Ovary (tissue), 3 donors: ENCODE measurements around the gene FAM83E.

Experiments used
- EP300 ChIP-seq: sonication (generic); formaldehyde crosslinking; IDR thresholded peaks from one replicate; pipeline ENCODE4 v1.6.1; 2017; ENCODE audit warnings: antibody characterized with exemption
- POLR2A ChIP-seq: fragments of 450-650 bp; IDR thresholded peaks from one replicate; pipeline ENCODE4 v1.6.1; 2017; ENCODE audit warnings: antibody characterized with exemption, mild to moderate bottlenecking, moderate library complexity
- TF ChIP-seq, protein P1 (sequence below), 3 donors: fragments of 450-650 bp in 2 of 3; fragments of 200-600 bp in 1 of 3; IDR thresholded peaks; one replicate each; pipeline versions ENCODE4 v1.5.1 to v1.8.0; 2016 to 2022; ENCODE audit warnings: antibody characterized with exemption in 3 of 3, mild to moderate bottlenecking in 1 of 3
- donor health status: DM: no; HTN: no; CAD: no.

DNA sequence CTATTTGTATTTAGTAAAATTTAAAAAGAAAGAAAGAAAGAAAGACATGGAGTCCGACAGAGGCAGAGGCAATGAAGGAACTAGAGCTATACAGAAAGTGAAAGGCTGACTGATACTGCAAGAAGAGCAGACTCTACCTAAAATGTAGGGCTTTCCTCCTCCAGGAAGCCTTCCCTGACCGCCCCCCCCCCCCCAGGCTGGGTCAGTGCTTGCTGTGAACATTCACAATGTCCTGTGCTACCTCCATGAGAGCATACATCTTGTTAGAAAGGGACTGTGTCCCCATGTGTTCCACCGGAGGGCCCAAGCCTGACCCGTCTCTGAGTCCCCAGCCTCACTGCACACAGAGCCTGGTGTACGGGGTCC, 36.8 kb upstream of the FAM83E start:
- TF ChIP-seq, protein P1, sequence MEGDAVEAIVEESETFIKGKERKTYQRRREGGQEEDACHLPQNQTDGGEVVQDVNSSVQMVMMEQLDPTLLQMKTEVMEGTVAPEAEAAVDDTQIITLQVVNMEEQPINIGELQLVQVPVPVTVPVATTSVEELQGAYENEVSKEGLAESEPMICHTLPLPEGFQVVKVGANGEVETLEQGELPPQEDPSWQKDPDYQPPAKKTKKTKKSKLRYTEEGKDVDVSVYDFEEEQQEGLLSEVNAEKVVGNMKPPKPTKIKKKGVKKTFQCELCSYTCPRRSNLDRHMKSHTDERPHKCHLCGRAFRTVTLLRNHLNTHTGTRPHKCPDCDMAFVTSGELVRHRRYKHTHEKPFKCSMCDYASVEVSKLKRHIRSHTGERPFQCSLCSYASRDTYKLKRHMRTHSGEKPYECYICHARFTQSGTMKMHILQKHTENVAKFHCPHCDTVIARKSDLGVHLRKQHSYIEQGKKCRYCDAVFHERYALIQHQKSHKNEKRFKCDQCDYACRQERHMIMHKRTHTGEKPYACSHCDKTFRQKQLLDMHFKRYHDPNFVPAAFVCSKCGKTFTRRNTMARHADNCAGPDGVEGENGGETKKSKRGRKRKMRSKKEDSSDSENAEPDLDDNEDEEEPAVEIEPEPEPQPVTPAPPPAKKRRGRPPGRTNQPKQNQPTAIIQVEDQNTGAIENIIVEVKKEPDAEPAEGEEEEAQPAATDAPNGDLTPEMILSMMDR (IDR thresholded peaks at IDR 0.05), result no peak
- TF ChIP-seq POLR2A (no peak), EP300 (no peak)
